Measurements from ENCODE around the gene FREM3. TPM values are rescaled to one million over a fixed set of nuclear protein-coding genes. Genes with fewer than 3 reads are reported as not detected.

The FREM3 gene
- total RNA-seq, 1 experiment from 2014 or later = not detected

- no peaks in the 10 kb centered on the region for H3K79me2 ChIP-seq (ENCODE audit: low read length)
- H2AFZ ChIP-seq (ENCODE audit: low read length) = no peak overlapping the region
- CTCF ChIA-PET = no interaction called here
- BruUV-seq (replicated peaks) = no TSS peak
- H3K36me3 ChIP-seq (ENCODE audit: low read depth, low read length) = peaks cover 34% of the 10 kb centered on the region
- intact Hi-C loops (cut with micrococcal nuclease) = loop anchor here (5.0 to 10.0 kb wide), 2 partner anchors 352 to 570 kb away; partner anchors contain the start of gene GYPE
- H3K4me2 ChIP-seq (ENCODE audit: low read length) = no peak overlapping the region
- POLR2A ChIA-PET (ENCODE audit: unreplicated experiment) = no interaction called here
- H3K4me3 ChIP-seq (ENCODE audit: low read length) = no peak overlapping the region
- H4K20me1 ChIP-seq (ENCODE audit: low read length) = no peaks in the 10 kb centered on the region
- no peak overlapping the region for H3K9ac ChIP-seq (ENCODE audit: low read length)
- H3F3A ChIP-seq (ENCODE audit: low read length, unreplicated experiment) = no peaks in the 10 kb centered on the region
- H3K9me3 ChIP-seq (ENCODE audit: low read length) = no peaks in the 10 kb centered on the region
- no peaks in the 10 kb centered on the region; the same call in 1 of the 2 replicates for H3K4me1 ChIP-seq (ENCODE audit: insufficient read depth, low read length)
- DNase-seq (no peak), ATAC-seq (no peak)
- H3K27ac ChIP-seq (ENCODE audit: low read length) = no peak overlapping the region
- no peaks in the 10 kb centered on the region for H3K9me2 ChIP-seq (replicated peaks; ENCODE audit: low read length)
- H3K27me3 ChIP-seq (ENCODE audit: low read length) = no peaks in the 10 kb centered on the region
- no peak for TF ChIP-seq EZH2phosphoT487 (IDR thresholded peaks at IDR 0.05; ENCODE audit: borderline replicate concordance, low read length)
- no peak for TF ChIP-seq EZH2 (IDR thresholded peaks at IDR 0.05; ENCODE audit: low read length, unreplicated experiment)
- TF ChIP-seq CTCF (conservative IDR thresholded peaks at IDR 0.05; ENCODE audit: low read depth, low read length) = no peak
Measured at GRCh38 chr4:143554728-143555597, 145.5 kb downstream of the FREM3 start.

- H3K27me3 ChIP-seq (ENCODE audit: low read length) = no peaks in the 10 kb centered on the region
- H3K79me2 ChIP-seq (ENCODE audit: low read length) = no peaks in the 10 kb centered on the region
- no peaks in the 10 kb centered on the region for H3K4me1 ChIP-seq (ENCODE audit: insufficient read depth, low read length)
- TF ChIP-seq CTCF (conservative IDR thresholded peaks at IDR 0.05; ENCODE audit: low read depth, low read length) (no peak), EZH2phosphoT487 (IDR thresholded peaks at IDR 0.05; ENCODE audit: borderline replicate concordance, low read length) (no peak), EZH2 (IDR thresholded peaks at IDR 0.05; ENCODE audit: low read length, unreplicated experiment) (no peak)
- no TSS peak for BruUV-seq (replicated peaks)
- peaks cover 78% of the 10 kb centered on the region for H3K36me3 ChIP-seq (ENCODE audit: low read depth, low read length)
- H3K4me3 ChIP-seq (ENCODE audit: low read length) = no peak overlapping the region
- no peaks in the 10 kb centered on the region for H3K9me2 ChIP-seq (replicated peaks; ENCODE audit: low read length)
- ChIA-PET POLR2A (ENCODE audit: unreplicated experiment) (no interaction called here), CTCF (interaction anchor here (0.7 kb wide), 1 partner anchor 19 kb away, joined by 3 read pairs; no protein-coding TSS in a partner anchor)
- H3K9ac ChIP-seq (ENCODE audit: low read length) = no peak overlapping the region
- no peak overlapping the region for H2AFZ ChIP-seq (ENCODE audit: low read length)
- H3K4me2 ChIP-seq (ENCODE audit: low read length) = no peak overlapping the region
- no peak overlapping the region for H3K27ac ChIP-seq (ENCODE audit: low read length)
- H4K20me1 ChIP-seq (ENCODE audit: low read length) = no peaks in the 10 kb centered on the region
- DNase-seq = no peak
- no peaks in the 10 kb centered on the region for H3F3A ChIP-seq (ENCODE audit: low read length, unreplicated experiment)
- intact Hi-C loops (cut with micrococcal nuclease) = loop anchor here (10.0 kb wide), 1 partner anchor 575 kb away; no protein-coding TSS in a partner anchor
- H3K9me3 ChIP-seq (ENCODE audit: low read length) = no peaks in the 10 kb centered on the region
- no peak for ATAC-seq
Measured at GRCh38 chr4:143549928-143550327, 150.5 kb downstream of the FREM3 start.

GRCh38 chr4:143539670-143540023 is 160.8 kb downstream of the FREM3 start:
- H3K4me1 ChIP-seq (ENCODE audit: insufficient read depth, low read length) = no peaks in the 10 kb centered on the region
- H3K9ac ChIP-seq (ENCODE audit: low read length) = no peak overlapping the region
- no peak overlapping the region for H2AFZ ChIP-seq (ENCODE audit: low read length)
- H4K20me1 ChIP-seq (ENCODE audit: low read length) = no peaks in the 10 kb centered on the region; the same call in 1 of the 2 replicates
- H3K27me3 ChIP-seq (ENCODE audit: low read length) = no peaks in the 10 kb centered on the region
- intact Hi-C loops (cut with micrococcal nuclease) = no loop called here
- H3K79me2 ChIP-seq (ENCODE audit: low read length) = no peaks in the 10 kb centered on the region
- no peaks in the 10 kb centered on the region for H3K9me3 ChIP-seq (ENCODE audit: low read length)
- H3K36me3 ChIP-seq (ENCODE audit: low read depth, low read length) = peaks cover 85% of the 10 kb centered on the region
- ATAC-seq = no peak
- POLR2A ChIA-PET (ENCODE audit: unreplicated experiment) = no interaction called here
- no peak for DNase-seq
- no peak overlapping the region for H3K27ac ChIP-seq (ENCODE audit: low read length)
- TF ChIP-seq CTCF (conservative IDR thresholded peaks at IDR 0.05; ENCODE audit: low read depth, low read length) = no peak
- no peak for TF ChIP-seq EZH2 (IDR thresholded peaks at IDR 0.05; ENCODE audit: low read length, unreplicated experiment)
- no peak for TF ChIP-seq EZH2phosphoT487 (IDR thresholded peaks at IDR 0.05; ENCODE audit: borderline replicate concordance, low read length)
- BruUV-seq (replicated peaks) = no TSS peak
- no peak overlapping the region for H3K4me2 ChIP-seq (ENCODE audit: low read length)
- no peak overlapping the region for H3K4me3 ChIP-seq (ENCODE audit: low read length)
- no peaks in the 10 kb centered on the region for H3K9me2 ChIP-seq (replicated peaks; ENCODE audit: low read length)
- CTCF ChIA-PET = no interaction called here
- H3F3A ChIP-seq (ENCODE audit: low read length, unreplicated experiment) = no peaks in the 10 kb centered on the region
